ES-I3 (cell line): ENCODE measurements around the gene ANKRD44.

ENCODE experiments used
- H3K36me3 ChIP-seq: 2 replicates; pipeline ENCODE4 v1.6.1; 2013; ENCODE audit warnings: mild to moderate bottlenecking, low read length, control low read depth, moderate library complexity; ENCODE audit not compliant: insufficient read depth
- H3K4me1 ChIP-seq: 2 replicates; pipeline ENCODE4 v1.6.1; 2013; ENCODE audit warnings: mild to moderate bottlenecking, control low read depth, low read length; ENCODE audit not compliant: insufficient read depth
- H3K9ac ChIP-seq: 2 replicates; pipeline ENCODE4 v1.6.1; 2013; ENCODE audit warnings: low read depth, mild to moderate bottlenecking, low read length, moderate library complexity
- H3K9me3 ChIP-seq: 2 replicates; pipeline ENCODE4 v1.6.1; 2013; ENCODE audit warnings: mild to moderate bottlenecking, low read length, moderate library complexity; ENCODE audit not compliant: control insufficient read depth, insufficient read depth

Gene ANKRD44

GRCh38 chr2:197135806-197136205 is 174.8 kb downstream of the ANKRD44 start:
- H3K9ac ChIP-seq = no peak overlapping the region
- no peaks in the 10 kb centered on the region for H3K36me3 ChIP-seq

GRCh38 chr2:197134206-197134605 is 176.4 kb downstream of the ANKRD44 start:
- Histone ChIP-seq H3K4me1 (no peaks in the 10 kb centered on the region), H3K9me3 (no peaks in the 10 kb centered on the region), H3K9ac (no peak overlapping the region), H3K36me3 (no peaks in the 10 kb centered on the region)

More at GRCh38 chr2:197135806-197136205, 174.8 kb downstream of the ANKRD44 start:
- Histone ChIP-seq H3K4me1 (no peaks in the 10 kb centered on the region), H3K9me3 (no peaks in the 10 kb centered on the region)

DNA sequence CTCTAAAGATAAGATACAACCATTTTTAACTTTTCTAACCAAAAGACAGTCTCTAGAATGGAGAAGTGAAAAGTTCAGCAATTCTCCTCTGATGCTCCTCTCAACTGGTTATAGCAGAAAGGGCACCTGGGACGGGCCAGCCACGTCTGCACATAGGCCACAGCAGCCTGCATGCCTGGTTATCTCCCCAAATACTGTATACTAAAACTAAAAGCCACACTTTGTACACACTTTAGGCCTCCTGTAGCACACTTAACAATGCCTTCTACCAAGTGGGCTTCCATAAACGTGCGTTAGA is 179.1 kb downstream of the ANKRD44 start:
- Histone ChIP-seq H3K36me3 (no peaks in the 10 kb centered on the region), H3K9ac (no peak overlapping the region), H3K9me3 (no peaks in the 10 kb centered on the region), H3K4me1 (no peaks in the 10 kb centered on the region)

GRCh38 chr2:197130318-197130717 is 180.3 kb downstream of the ANKRD44 start:
- no peaks in the 10 kb centered on the region for H3K36me3 ChIP-seq
- no peaks in the 10 kb centered on the region for H3K4me1 ChIP-seq
- H3K9ac ChIP-seq = no peak overlapping the region
- H3K9me3 ChIP-seq = no peaks in the 10 kb centered on the region

DNA sequence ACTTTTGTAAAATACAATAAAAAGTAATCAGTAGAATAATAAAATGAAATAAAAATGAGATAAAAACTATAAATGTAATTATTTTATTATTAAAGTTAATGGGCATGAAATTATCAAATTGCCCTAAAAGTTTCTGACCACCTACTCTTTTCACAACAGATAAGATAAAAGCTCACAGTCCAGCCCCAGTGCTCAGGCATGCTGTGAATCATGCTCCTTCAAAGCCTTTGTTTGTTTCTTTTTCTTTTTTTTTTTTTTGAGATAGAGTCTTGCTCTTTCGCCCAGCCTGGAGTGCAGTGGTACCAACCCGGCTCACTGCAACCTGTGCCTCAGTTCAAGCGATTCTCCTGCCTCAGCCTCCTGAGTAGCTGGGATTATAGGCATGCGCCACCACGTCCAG is 181.7 kb downstream of the ANKRD44 start:
- H3K4me1 ChIP-seq = no peaks in the 10 kb centered on the region

DNA sequence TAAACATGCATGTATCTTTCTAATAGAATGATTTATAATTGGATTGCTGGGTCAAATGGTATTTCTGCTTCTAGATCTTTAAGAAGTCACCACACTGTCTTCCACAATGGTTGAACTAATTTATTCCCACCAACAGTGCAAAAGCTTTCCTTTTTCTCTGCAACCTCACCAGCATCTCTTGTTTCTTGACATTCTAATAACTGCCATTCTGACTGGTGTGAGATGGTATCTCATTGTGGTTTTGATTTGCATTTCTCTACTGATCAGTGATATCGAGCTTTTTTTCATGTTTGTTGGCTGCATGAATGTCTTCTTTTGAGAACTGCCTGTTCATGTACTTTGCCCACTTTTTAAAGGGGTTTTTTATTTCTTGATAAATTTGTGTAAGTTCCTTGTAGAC is 182.5 kb downstream of the ANKRD44 start:
- no peaks in the 10 kb centered on the region for H3K4me1 ChIP-seq
- no peaks in the 10 kb centered on the region for H3K36me3 ChIP-seq
- no peaks in the 10 kb centered on the region for H3K9me3 ChIP-seq
- no peak overlapping the region for H3K9ac ChIP-seq

More for the DNA sequence above, 181.7 kb downstream of the ANKRD44 start:
- Histone ChIP-seq H3K9ac (no peak overlapping the region), H3K36me3 (no peaks in the 10 kb centered on the region), H3K9me3 (no peaks in the 10 kb centered on the region)

- Histone ChIP-seq H3K9ac (no peak overlapping the region), H3K36me3 (no peaks in the 10 kb centered on the region), H3K4me1 (no peaks in the 10 kb centered on the region), H3K9me3 (no peaks in the 10 kb centered on the region)
Observed at GRCh38 chr2:197126630-197127352, 183.8 kb downstream of the ANKRD44 start.

DNA sequence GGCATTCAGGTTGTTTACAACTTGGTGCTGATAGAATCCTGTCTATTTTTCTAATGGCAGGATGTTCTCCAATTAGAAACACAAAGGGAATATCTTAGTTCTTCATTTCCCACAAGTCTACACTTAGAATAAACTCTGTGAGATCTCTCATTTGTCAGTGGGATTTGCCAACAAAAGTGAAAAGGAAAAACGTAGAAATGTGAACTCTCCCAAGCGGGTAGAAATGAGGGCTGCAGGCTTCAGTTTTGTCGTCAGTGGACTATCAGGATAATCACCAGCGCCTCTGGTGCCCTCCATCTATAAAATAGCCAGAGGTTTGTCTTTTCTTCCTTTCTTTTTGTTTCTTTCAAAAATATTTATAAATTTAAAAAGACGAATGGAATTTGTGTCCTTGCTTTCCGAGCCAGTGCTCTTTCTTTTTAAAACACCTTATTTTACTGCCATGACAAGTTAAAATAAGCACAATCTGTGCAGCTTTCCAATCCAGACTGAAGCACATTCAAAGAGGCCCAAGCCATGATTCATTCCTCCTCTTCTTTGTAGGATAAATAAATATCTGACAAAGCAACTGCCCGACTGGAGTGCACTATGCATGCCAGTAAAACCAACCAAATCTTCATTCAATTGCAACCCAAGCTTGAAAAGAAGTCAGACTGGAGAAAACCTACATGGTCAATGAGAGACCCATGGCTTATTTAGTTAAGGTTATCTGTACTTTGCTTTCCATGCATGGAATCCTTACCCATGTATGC is 185.8 kb downstream of the ANKRD44 start:
- H3K9me3 ChIP-seq = no peaks in the 10 kb centered on the region
- no peak overlapping the region for H3K9ac ChIP-seq
- H3K36me3 ChIP-seq = no peaks in the 10 kb centered on the region
- H3K4me1 ChIP-seq = no peaks in the 10 kb centered on the region

DNA sequence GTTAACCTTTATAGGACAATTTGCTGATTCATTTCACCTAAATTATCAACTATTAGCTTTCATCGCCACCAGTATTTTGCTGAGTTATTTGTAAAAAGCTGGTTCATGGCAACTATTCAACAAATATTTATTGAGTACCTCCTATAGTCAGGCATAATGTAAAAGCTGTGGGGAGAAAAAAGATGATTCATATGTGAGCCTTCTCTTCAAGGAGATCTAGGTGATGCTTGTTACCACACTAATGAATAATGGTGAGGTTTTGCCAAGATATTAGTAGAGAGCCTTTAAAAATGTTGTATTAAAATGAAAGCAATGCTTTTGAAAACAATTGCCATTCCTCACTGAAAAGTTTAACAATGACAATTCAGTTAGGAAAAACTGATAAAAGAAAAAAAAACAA is 187.8 kb downstream of the ANKRD44 start:
- no peaks in the 10 kb centered on the region for H3K4me1 ChIP-seq
- H3K9me3 ChIP-seq = no peaks in the 10 kb centered on the region
- H3K9ac ChIP-seq = no peak overlapping the region
- no peaks in the 10 kb centered on the region for H3K36me3 ChIP-seq

- H3K9me3 ChIP-seq = no peaks in the 10 kb centered on the region
- H3K9ac ChIP-seq = no peak overlapping the region
- no peaks in the 10 kb centered on the region for H3K4me1 ChIP-seq
- H3K36me3 ChIP-seq = no peaks in the 10 kb centered on the region
Observed at GRCh38 chr2:197121756-197122385, 188.7 kb downstream of the ANKRD44 start.

DNA sequence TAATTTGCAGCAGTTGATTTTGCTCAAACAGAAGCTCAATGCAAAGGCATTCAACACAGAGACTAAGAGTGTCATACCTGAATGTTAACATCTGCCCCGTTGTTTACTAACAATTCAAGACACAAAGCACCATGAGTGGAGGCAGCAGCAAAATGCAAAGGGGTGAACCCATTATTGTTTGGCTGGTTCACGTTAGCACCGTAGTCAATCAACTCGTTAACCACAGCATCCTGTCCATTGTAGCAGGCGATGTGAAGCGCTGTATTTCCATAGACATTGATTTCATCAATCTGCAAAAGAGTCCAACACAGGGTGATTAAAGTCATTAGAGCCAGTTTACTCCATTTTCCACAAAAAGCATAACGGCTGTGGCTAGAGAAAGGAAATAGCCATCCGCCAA is 189.3 kb downstream of the ANKRD44 start:
- Histone ChIP-seq H3K9ac (no peak overlapping the region), H3K9me3 (no peaks in the 10 kb centered on the region), H3K4me1 (no peaks in the 10 kb centered on the region), H3K36me3 (no peaks in the 10 kb centered on the region)

DNA sequence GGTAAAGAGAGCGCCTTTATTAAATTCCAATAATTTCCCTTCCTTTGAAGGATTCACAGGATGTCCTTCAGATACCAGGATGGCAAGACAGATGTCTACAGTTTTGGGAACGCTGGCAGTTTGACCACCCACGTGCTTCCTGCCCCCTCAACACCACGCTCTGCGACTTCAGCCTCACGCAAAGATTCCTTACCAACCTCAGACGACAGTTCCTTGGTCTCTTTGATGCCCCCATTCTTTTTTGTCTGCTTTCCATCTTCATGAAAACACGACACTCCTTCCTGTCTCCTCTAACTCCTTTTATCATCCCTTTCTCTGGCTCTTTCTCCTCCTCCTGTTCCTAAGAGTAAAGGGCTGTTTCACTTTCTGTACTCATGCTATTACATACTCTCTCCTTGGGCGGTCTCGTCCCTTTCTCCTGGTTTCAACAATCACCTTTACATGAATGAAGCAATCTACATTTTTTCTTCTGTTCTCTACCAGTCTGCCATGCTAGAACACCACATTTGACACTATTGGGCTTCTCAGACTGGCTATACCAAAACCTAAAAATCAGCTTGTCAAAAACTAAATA is 194.2 kb downstream of the ANKRD44 start:
- H3K36me3 ChIP-seq = no peaks in the 10 kb centered on the region
- H3K9ac ChIP-seq = no peak overlapping the region
- H3K9me3 ChIP-seq = no peaks in the 10 kb centered on the region
- no peaks in the 10 kb centered on the region for H3K4me1 ChIP-seq

DNA sequence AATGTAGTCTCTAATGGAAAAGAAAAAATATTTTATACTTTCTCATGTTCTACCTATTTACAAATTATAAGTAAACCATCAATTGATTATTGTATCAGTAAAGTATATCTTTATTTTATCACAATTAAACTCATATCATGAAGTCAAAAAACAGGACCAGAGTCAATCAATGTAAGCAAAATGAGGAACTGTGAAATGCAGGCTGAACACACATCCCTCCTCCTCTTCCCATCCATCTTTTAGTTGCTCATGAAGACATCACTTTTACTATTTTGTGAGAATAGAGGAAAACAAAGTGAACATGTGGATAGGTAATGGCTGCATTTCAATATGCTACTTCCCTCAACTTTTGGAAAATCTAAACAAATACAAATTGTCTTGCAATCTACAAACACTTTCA is 195.3 kb downstream of the ANKRD44 start:
- Histone ChIP-seq H3K9ac (no peak overlapping the region), H3K36me3 (no peaks in the 10 kb centered on the region), H3K9me3 (no peaks in the 10 kb centered on the region), H3K4me1 (no peaks in the 10 kb centered on the region)

- Histone ChIP-seq H3K4me1 (no peaks in the 10 kb centered on the region), H3K9ac (no peak overlapping the region), H3K36me3 (no peaks in the 10 kb centered on the region)
Observed at GRCh38 chr2:197113275-197113711, 197.3 kb downstream of the ANKRD44 start.

More at GRCh38 chr2:197113275-197113711, 197.3 kb downstream of the ANKRD44 start:
- no peaks in the 10 kb centered on the region for H3K9me3 ChIP-seq
